Aorta (tissue), 5 donors: Measurements from ENCODE around the gene SLC43A1. TPM values are rescaled to one million over a fixed set of nuclear protein-coding genes. Genes with fewer than 3 reads are reported as not detected.

Experiments
- ATAC-seq: fragments of 200-7000 bp; cut with Tn5 transposase; one replicate; pipeline ENCODE4 v1.9.1; 2022; ENCODE audit warnings: moderate library complexity; ENCODE audit not compliant: low FRiP score
- DNase-seq, 2 donors: peaks; one replicate each; pipeline ENCODE4 v3.0.0-alpha.2; 2020
- H3K27ac ChIP-seq, 2 donors: one replicate each; pipeline ENCODE4 v1.5.1; 2013; ENCODE audit warnings: low read length in 2 of 2, mild to moderate bottlenecking in 2 of 2, moderate library complexity in 2 of 2, control low read depth in 1 of 2, inconsistent platforms in 1 of 2, low read depth in 1 of 2
- H3K27me3 ChIP-seq, 2 donors: one replicate each; pipeline ENCODE4 v1.6.1; 2013; ENCODE audit warnings: control low read depth in 1 of 2, low read length in 1 of 2, mild to moderate bottlenecking in 1 of 2, moderate library complexity in 1 of 2; ENCODE audit not compliant: insufficient read depth in 2 of 2, control insufficient read depth in 1 of 2
- H3K36me3 ChIP-seq, 2 donors: one replicate each; pipeline ENCODE4 v1.6.1; 2013; ENCODE audit warnings: control low read depth in 1 of 2, low read length in 1 of 2, mild to moderate bottlenecking in 1 of 2; ENCODE audit not compliant: insufficient read depth in 2 of 2, control insufficient read depth in 1 of 2
- H3K4me1 ChIP-seq, 2 donors: one replicate each; pipeline ENCODE4 v1.6.1; 2013; ENCODE audit warnings: low read length in 2 of 2, control low read depth in 1 of 2, mild to moderate bottlenecking in 1 of 2, moderate library complexity in 1 of 2; ENCODE audit not compliant: insufficient read depth in 2 of 2, control insufficient read depth in 1 of 2
- H3K4me3 ChIP-seq, 2 donors: one replicate each; pipeline ENCODE4 v1.5.1; 2013; ENCODE audit warnings: low read length in 2 of 2, control low read depth in 1 of 2, mild to moderate bottlenecking in 1 of 2
- H3K9me3 ChIP-seq: one replicate; pipeline ENCODE4 v1.6.1; 2013; ENCODE audit warnings: mild to moderate bottlenecking, low read length; ENCODE audit not compliant: control insufficient read depth
- WGBS, 2 donors: extraction: QIAGEN DNeasy Blood & Tissue Kit; methylation state at CpG; one replicate each; pipeline ENCODE4 v1.1.7; 2013; 5-methylcytosine and 5-hydroxymethylcytosine counted together
- intact Hi-C, 2 donors: fragments of 100-400 bp; cut with DNase I; formaldehyde crosslinking; loops; one replicate each; pipeline versions ENCODE4 v1.14.2 to v1.15.0; 2022
- long read RNA-seq, 2 donors: library from polyadenylated mRNA; unstranded; transcript quantifications; one replicate each; pipeline ENCODE4 v2.0.0, GENCODE V29; 2020 to 2021
- polyA plus RNA-seq, 2 donors: library from polyadenylated mRNA; stranded (reverse); fragments of 200-250 nt; gene quantifications; one replicate each; pipeline ENCODE4 v1.2.3, GENCODE V29; 2013
- total RNA-seq, 2 donors: library from RNA; stranded (reverse); fragmentation: NEBNext Ultra II Directional; extraction: Animal tissue kit (Norgen Biotek cat#: 25700); gene quantifications; one replicate each; pipeline ENCODE4 v1.2.1, GENCODE V29; 2021
- donor health status: healthy with polysubstance abuse.
- donor health status: Bipolar disorder and iron deficiency.
- donor health status: DM: no; HTN: no; CAD: no.
- donor health status: DM: no; HTN: no; CAD: no.
- donor health status: DM: yes; HTN: yes; CAD: no.

Gene SLC43A1
- total RNA-seq (10 to 100 TPM in 1 of 2 donors, 1 to 10 TPM in 1; 7.6 to 15.8 TPM), polyA plus RNA-seq (10 to 100 TPM in 1 of 2 donors, 1 to 10 TPM in 1; 8.6 to 19.6 TPM)
- long read RNA-seq, donor 1, transcript SLC43A1-201 (15 exons, 2,598 nt): major isoform, 23 of 52 reads
- long read RNA-seq, donor 1, partial matches to known transcripts: 5 of 52 reads
- long read RNA-seq, donor 1, other reads (novel, unspliced or antisense): 21 of 52 reads
- long read RNA-seq, donor 2, partial matches to known transcripts: 6 of 12 reads
- long read RNA-seq, donor 2, other reads (novel, unspliced or antisense): 3 of 12 reads

- no peaks in the 10 kb centered on the region for H3K27me3 ChIP-seq
- H3K4me3 ChIP-seq: peak within 1 kb of the TSS; percentile 68 to 73
- intact Hi-C loops: no loop called here
- H3K9me3 ChIP-seq: no peaks in the 10 kb centered on the region
- no peaks in the 10 kb centered on the region for H3K4me1 ChIP-seq
- no peaks in the 10 kb centered on the region for H3K36me3 ChIP-seq
- 0% methylated on average over 52 to 66 of the region's 66 CpGs for WGBS, 2 donors
- DNase-seq: peak; percentile 75 to 87
- peak; percentile 84 for ATAC-seq
- H3K27ac ChIP-seq: peak within 1 kb of the TSS in 1 of 2 donors; percentile 3
Measured at GRCh38 chr11:57515332-57516060, at the start of gene SLC43A1. Gene SLC43A1 (minus strand): TSS chr11:57515702. CDS start chr11:57514111, 1,591 bp downstream.

- intact Hi-C loops: no loop called here
- DNase-seq (no peak), ATAC-seq (no peak)
- Histone ChIP-seq H3K9me3 (no peaks in the 10 kb centered on the region), H3K27me3 (no peaks in the 10 kb centered on the region), H3K4me1 (no peaks in the 10 kb centered on the region), H3K4me3 (no peak overlapping the region), H3K27ac (no peak overlapping the region), H3K36me3 (no peaks in the 10 kb centered on the region)
- 71 to 74% methylated on average over 4 of the region's 4 CpGs for WGBS, 2 donors
Measured at GRCh38 chr11:57562596-57562995, 47.1 kb upstream of the SLC43A1 start.

- Histone ChIP-seq H3K27ac (no peak overlapping the region), H3K4me1 (no peaks in the 10 kb centered on the region), H3K4me3 (no peak overlapping the region), H3K9me3 (no peaks in the 10 kb centered on the region), H3K36me3 (peaks cover 0 to 2% of the 10 kb centered on the region in 2 donors), H3K27me3 (no peaks in the 10 kb centered on the region)
- WGBS, 2 donors: 84 to 86% methylated on average over 4 of the region's 4 CpGs
- intact Hi-C loops: no loop called here
- DNase-seq: no peak
- ATAC-seq: no peak
Measured at GRCh38 chr11:57560146-57560545, 44.6 kb upstream of the SLC43A1 start.

GRCh38 chr11:57556041-57556440 is 40.5 kb upstream of the SLC43A1 start:
- DNase-seq: no peak
- no peak overlapping the region for H3K27ac ChIP-seq
- WGBS, 2 donors: 83 to 86% methylated on average over 8 of the region's 8 CpGs
- no peak for ATAC-seq
- H3K9me3 ChIP-seq: no peaks in the 10 kb centered on the region
- H3K27me3 ChIP-seq: no peaks in the 10 kb centered on the region
- no peak overlapping the region for H3K4me3 ChIP-seq
- no peaks in the 10 kb centered on the region for H3K4me1 ChIP-seq
- intact Hi-C loops: loop anchor here in 1 of 2 donors (10.0 kb wide), 1 partner anchor 729 kb away; no protein-coding TSS in a partner anchor
- peaks cover 0 to 12% of the 10 kb centered on the region in 2 donors for H3K36me3 ChIP-seq

- Histone ChIP-seq H3K27me3 (no peaks in the 10 kb centered on the region), H3K9me3 (no peaks in the 10 kb centered on the region), H3K36me3 (peaks cover 0 to 12% of the 10 kb centered on the region in 2 donors), H3K4me1 (no peaks in the 10 kb centered on the region), H3K4me3 (no peak overlapping the region), H3K27ac (no peak overlapping the region)
- intact Hi-C loops: loop anchor here in 1 of 2 donors (10.0 kb wide), 1 partner anchor 729 kb away; no protein-coding TSS in a partner anchor
- 79 to 94% methylated on average over 2 of the region's 2 CpGs for WGBS, 2 donors
- ATAC-seq: no peak
- no peak for DNase-seq
Measured at GRCh38 chr11:57555393-57555792, 39.9 kb upstream of the SLC43A1 start.

- Histone ChIP-seq H3K36me3 (peaks cover 0 to 16% of the 10 kb centered on the region in 2 donors), H3K4me3 (no peak overlapping the region), H3K27ac (no peak overlapping the region), H3K4me1 (no peaks in the 10 kb centered on the region), H3K9me3 (no peaks in the 10 kb centered on the region), H3K27me3 (no peaks in the 10 kb centered on the region)
- 86 to 87% methylated on average over 5 of the region's 5 CpGs for WGBS, 2 donors
- ATAC-seq (no peak), DNase-seq (no peak)
- intact Hi-C loops: loop anchor here in 1 of 2 donors (10.0 kb wide), 1 partner anchor 732 kb away; no protein-coding TSS in a partner anchor
Measured at GRCh38 chr11:57552479-57552878, 37.0 kb upstream of the SLC43A1 start.

GRCh38 chr11:57551941-57552340 is 36.4 kb upstream of the SLC43A1 start:
- Histone ChIP-seq H3K27ac (no peak overlapping the region), H3K9me3 (no peaks in the 10 kb centered on the region), H3K4me1 (no peaks in the 10 kb centered on the region), H3K27me3 (no peaks in the 10 kb centered on the region), H3K4me3 (no peak overlapping the region), H3K36me3 (peaks cover 0 to 16% of the 10 kb centered on the region in 2 donors)
- ATAC-seq: no peak
- no peak for DNase-seq
- intact Hi-C loops: loop anchor here in 1 of 2 donors (10.0 kb wide), 1 partner anchor 733 kb away; no protein-coding TSS in a partner anchor
- WGBS, 2 donors: 93 to 96% methylated on average over 4 of the region's 4 CpGs

- H3K27ac ChIP-seq: no peak overlapping the region
- DNase-seq (peak in 1 of 2 donors; percentile 54), ATAC-seq (no peak)
- peaks cover 0 to 13% of the 10 kb centered on the region in 2 donors for H3K36me3 ChIP-seq
- H3K4me3 ChIP-seq: no peak overlapping the region
- H3K27me3 ChIP-seq: no peaks in the 10 kb centered on the region
- H3K9me3 ChIP-seq: no peaks in the 10 kb centered on the region
- 82% methylated on average over 8 of the region's 8 CpGs for WGBS, 2 donors
- no peaks in the 10 kb centered on the region for H3K4me1 ChIP-seq
- intact Hi-C loops: loop anchor here in 1 of 2 donors (10.0 kb wide), 1 partner anchor 735 kb away; no protein-coding TSS in a partner anchor
Measured at GRCh38 chr11:57549983-57550382, 34.5 kb upstream of the SLC43A1 start.
